ENCODE data around the gene YWHAH.
A peak's percentile ranks its signal among the peaks of the same experiment; 100 is the strongest.

GRCh38 chr22:31969789-31970489 is 25.6 kb downstream of the YWHAH start:
- TF ChIP-seq EZH2phosphoT487 (IDR thresholded peaks at IDR 0.05; ENCODE audit: borderline replicate concordance, low read depth, low read length), result no peak
- peak; percentile 81 for TF ChIP-seq CTCF (conservative IDR thresholded peaks at IDR 0.05; ENCODE audit: low read length)
